PC-9 (cell line): ENCODE data around the gene FERMT3. TPM values are rescaled to one million over a fixed set of nuclear protein-coding genes. Genes with fewer than 3 reads are reported as not detected.

Experiments
- BruUV-seq: library from RNA; stranded (reverse); fragments of 400-500 nt; replicated peaks from 2 replicates; lab custom pipeline; 2021; lab: Mats Ljungman, UMichigan
- CTCF ChIA-PET: fragments of 300-600 bp; sonication (Branson Sonifier 250); formaldehyde crosslinking; loops from one replicate; lab custom pipeline; 2022; ENCODE audit warnings: antibody characterized with exemption; lab: Charles Lee
- POLR2A ChIA-PET: fragments of 300-600 bp; sonication (Branson Sonifier 250); formaldehyde crosslinking; loops from one replicate; lab custom pipeline; 2022; ENCODE audit warnings: antibody characterized with exemption; ENCODE audit not compliant: unreplicated experiment; lab: Charles Lee
- DNase-seq, 2 experiments: peaks; one replicate each; pipeline versions ENCODE4 v3.0.0 to v3.0.0-alpha.2; 2015 to 2022; ENCODE audit warnings: mixed read lengths in 1 of 2
- H2AFZ ChIP-seq: fragments of 200-600 bp; sonication (generic); 2 replicates; pipeline ENCODE4 v1.8.1; 2017; ENCODE audit warnings: antibody characterized with exemption
- H3F3A ChIP-seq: fragments of 200-600 bp; sonication (generic); 2 replicates; pipeline ENCODE4 v1.8.1; 2017; ENCODE audit warnings: antibody characterized with exemption, mild to moderate bottlenecking, low read depth; ENCODE audit not compliant: insufficient read depth
- H3K27ac ChIP-seq: fragments of 200-600 bp; sonication (generic); 2 replicates; pipeline ENCODE4 v1.6.1; 2016; ENCODE audit warnings: mixed run types
- H3K27me3 ChIP-seq: fragments of 200-600 bp; sonication (generic); 2 replicates; pipeline ENCODE4 v1.6.1; 2016; ENCODE audit warnings: low read depth, mixed run types; ENCODE audit not compliant: insufficient read depth
- H3K36me3 ChIP-seq: fragments of 200-600 bp; sonication (generic); 2 replicates; pipeline ENCODE4 v1.6.1; 2016; ENCODE audit warnings: low read depth, mixed run types
- H3K4me1 ChIP-seq: fragments of 200-600 bp; sonication (generic); replicated peaks from 2 replicates; pipeline ENCODE4 v1.6.1; 2016; ENCODE audit warnings: mixed run types; ENCODE audit not compliant: insufficient read depth
- H3K4me2 ChIP-seq: fragments of 200-600 bp; sonication (generic); 2 replicates; pipeline ENCODE4 v1.6.1; 2017; ENCODE audit warnings: mixed run types
- H3K4me3 ChIP-seq: fragments of 200-600 bp; sonication (generic); 2 replicates; pipeline ENCODE4 v1.6.1; 2016; ENCODE audit warnings: mixed run types
- H3K79me2 ChIP-seq: fragments of 200-600 bp; sonication (generic); 2 replicates; pipeline ENCODE4 v1.6.1; 2017; ENCODE audit warnings: low read depth, mixed run types
- H3K9me2 ChIP-seq: fragments of 200-600 bp; sonication (generic); 2 replicates; pipeline ENCODE4 v1.8.1; 2017; ENCODE audit warnings: mild to moderate bottlenecking; ENCODE audit not compliant: insufficient read depth
- H3K9me3 ChIP-seq: fragments of 200-600 bp; sonication (generic); 2 replicates; pipeline ENCODE4 v1.8.1; 2016; ENCODE audit warnings: low read depth; ENCODE audit not compliant: insufficient read depth
- H4K20me1 ChIP-seq: fragments of 200-600 bp; sonication (generic); 2 replicates; pipeline ENCODE4 v1.8.1; 2017; ENCODE audit not compliant: insufficient read depth
- EZH2 ChIP-seq: fragments of 200-600 bp; sonication (generic); IDR thresholded peaks from 2 replicates; pipeline ENCODE4 v1.8.0; 2017; ENCODE audit warnings: antibody characterized with exemption, low read depth
- intact Hi-C: fragments of 100-400 bp; cut with micrococcal nuclease; formaldehyde crosslinking; loops from one replicate; pipeline ENCODE4 v1.10.0; 2022; ENCODE audit not compliant: unreplicated experiment
- total RNA-seq: library from RNA; stranded (reverse); gene quantifications from 2 replicates; pipeline ENCODE4 v1.2.3, GENCODE V29; 2021
- TF ChIP-seq, protein P1 (sequence below): fragments of 200-600 bp; sonication (generic); conservative IDR thresholded peaks from 2 replicates; pipeline ENCODE4 v1.6.1; 2017; ENCODE audit warnings: mixed run types, antibody characterized with exemption, mild to moderate bottlenecking, moderate library complexity

FERMT3 gene
- total RNA-seq, 1 experiment from 2014 or later = 5.0 TPM

DNA sequence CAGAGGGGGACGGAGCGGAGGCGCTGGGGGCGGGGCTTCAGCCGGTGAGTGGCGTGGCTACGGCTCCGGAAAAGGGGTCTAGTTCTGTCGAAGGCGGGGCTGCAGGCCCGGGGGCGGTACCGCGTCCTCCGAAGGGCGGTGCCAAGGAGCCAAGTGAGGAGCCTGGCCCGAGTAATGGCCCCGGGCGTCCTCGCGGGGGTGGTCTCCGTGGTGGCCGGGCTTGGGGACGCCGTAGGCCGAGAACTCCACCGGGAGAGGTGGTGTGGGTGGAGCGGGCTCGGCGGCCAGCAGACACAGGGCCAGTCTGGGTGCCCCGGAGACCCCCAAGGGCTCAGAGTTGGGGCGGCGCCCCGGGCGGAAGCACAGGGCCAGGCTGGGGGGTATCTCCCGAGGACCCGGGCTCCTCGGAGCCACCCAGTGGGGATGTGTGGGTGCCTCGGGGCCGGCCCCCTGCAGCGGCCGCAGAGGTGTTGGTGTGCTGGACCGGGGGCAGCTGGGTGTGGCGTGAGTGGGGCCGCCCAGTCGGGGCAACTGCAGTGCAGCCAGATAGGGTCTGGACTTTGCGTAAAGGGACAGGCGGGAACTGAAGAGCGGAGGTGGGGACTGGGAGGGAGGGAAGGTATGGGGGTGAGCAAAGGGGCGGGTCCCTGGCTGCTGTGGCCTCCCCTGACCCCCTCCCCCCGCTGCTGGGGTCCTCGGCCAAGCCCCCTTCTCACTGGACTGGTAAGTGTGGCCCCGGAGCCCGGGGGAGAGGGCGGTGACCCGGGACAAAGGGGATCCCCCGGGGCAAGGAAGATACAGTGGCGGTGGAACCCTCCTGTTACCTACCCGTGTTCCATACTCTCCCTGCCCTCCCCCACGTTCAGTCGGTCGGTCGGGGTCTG is 35.2 kb downstream of the FERMT3 start:
- Histone ChIP-seq H3K9me2 (no peaks in the 10 kb centered on the region), H3K36me3 (peaks cover 10% of the 10 kb centered on the region), H3K9me3 (no peaks in the 10 kb centered on the region), H3K4me1 (peaks cover 43% of the 10 kb centered on the region), H3K27me3 (no peaks in the 10 kb centered on the region), H2AFZ (0 out of 2 replicates have a peak overlapping the region, but pooled peaks have one; percentile 30), H3K4me3 (peak overlapping the region; percentile 90), H3K4me2 (peak overlapping the region; percentile 72), H4K20me1 (0 out of 2 replicates have a peak, but pooled peaks cover 5% of the 10 kb centered on the region), H3K27ac (peak overlapping the region; percentile 36), H3K79me2 (peaks cover 45% of the 10 kb centered on the region), H3F3A (peaks cover 64% of the 10 kb centered on the region)
- ChIA-PET POLR2A (interaction anchor here (0.6 to 1.0 kb wide), 10 partner anchors 9 to 1618 kb away, joined by 3 to 17 read pairs (median 4); partner anchors contain the start of gene PRDX5), CTCF (interaction anchor here (0.6 to 1.5 kb wide), 4 partner anchors 30 to 614 kb away, joined by 3 to 11 read pairs (median 6); no protein-coding TSS in a partner anchor)
- intact Hi-C loops = loop anchor here (1.0 to 2.0 kb wide), 3 partner anchors 29 to 75 kb away; partner anchors contain the start of genes ESRRA and TRMT112
- TF ChIP-seq EZH2 = no peak
- no TSS peak for BruUV-seq
- peak; percentile 67 to 76 for DNase-seq

DNA sequence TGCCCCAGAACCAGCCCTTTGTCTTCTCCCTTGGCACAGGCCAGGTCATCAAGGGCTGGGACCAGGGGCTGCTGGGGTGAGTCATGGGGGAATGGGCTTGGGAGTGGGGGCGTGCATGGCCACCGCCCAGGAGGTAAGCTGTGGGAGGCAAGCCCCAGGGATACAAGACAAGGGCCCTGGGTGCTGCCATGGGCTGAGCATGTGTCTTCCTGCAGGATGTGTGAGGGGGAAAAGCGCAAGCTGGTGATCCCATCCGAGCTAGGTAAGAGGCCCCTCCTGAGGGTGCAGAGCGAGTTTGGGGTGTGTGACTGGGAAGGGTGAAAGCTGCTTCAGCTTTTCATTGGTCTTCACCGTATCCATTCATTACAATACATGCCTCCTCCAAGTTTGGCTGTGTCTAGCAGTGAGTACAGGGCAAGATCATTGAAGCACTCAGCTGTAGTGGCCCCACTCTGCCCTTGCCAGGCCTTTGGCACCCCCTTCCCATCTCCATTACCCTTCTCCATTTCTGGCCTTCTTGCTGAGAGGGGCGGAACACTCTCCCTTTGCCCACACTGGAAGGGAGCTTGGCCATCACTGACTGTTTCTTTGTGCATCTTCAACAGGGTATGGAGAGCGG is 36.8 kb downstream of the FERMT3 start:
- Histone ChIP-seq H3K27me3 (no peaks in the 10 kb centered on the region), H3K4me1 (peaks cover 44% of the 10 kb centered on the region), H3K79me2 (peaks cover 45% of the 10 kb centered on the region), H2AFZ (no peak overlapping the region), H3K36me3 (peaks cover 10% of the 10 kb centered on the region; the same call in 1 of the 2 replicates), H3K4me2 (peak overlapping the region; percentile 72), H3K9me2 (no peaks in the 10 kb centered on the region), H3K9me3 (no peaks in the 10 kb centered on the region), H4K20me1 (0 out of 2 replicates have a peak, but pooled peaks cover 5% of the 10 kb centered on the region), H3K27ac (no peak overlapping the region), H3F3A (peaks cover 71% of the 10 kb centered on the region), H3K4me3 (no peak overlapping the region)
- ChIA-PET CTCF (no interaction called here), POLR2A (no interaction called here)
- no peak for DNase-seq
- TSS peak; percentile 3 for BruUV-seq
- intact Hi-C loops = no loop called here
- TF ChIP-seq EZH2 = no peak
- TF ChIP-seq, protein P1, sequence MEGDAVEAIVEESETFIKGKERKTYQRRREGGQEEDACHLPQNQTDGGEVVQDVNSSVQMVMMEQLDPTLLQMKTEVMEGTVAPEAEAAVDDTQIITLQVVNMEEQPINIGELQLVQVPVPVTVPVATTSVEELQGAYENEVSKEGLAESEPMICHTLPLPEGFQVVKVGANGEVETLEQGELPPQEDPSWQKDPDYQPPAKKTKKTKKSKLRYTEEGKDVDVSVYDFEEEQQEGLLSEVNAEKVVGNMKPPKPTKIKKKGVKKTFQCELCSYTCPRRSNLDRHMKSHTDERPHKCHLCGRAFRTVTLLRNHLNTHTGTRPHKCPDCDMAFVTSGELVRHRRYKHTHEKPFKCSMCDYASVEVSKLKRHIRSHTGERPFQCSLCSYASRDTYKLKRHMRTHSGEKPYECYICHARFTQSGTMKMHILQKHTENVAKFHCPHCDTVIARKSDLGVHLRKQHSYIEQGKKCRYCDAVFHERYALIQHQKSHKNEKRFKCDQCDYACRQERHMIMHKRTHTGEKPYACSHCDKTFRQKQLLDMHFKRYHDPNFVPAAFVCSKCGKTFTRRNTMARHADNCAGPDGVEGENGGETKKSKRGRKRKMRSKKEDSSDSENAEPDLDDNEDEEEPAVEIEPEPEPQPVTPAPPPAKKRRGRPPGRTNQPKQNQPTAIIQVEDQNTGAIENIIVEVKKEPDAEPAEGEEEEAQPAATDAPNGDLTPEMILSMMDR = no peak

- H3K79me2 ChIP-seq = peaks cover 45% of the 10 kb centered on the region
- ChIA-PET CTCF (no interaction called here), POLR2A (no interaction called here)
- peaks cover 10% of the 10 kb centered on the region; the same call in 1 of the 2 replicates for H3K36me3 ChIP-seq
- BruUV-seq = no TSS peak
- H3F3A ChIP-seq = peaks cover 70% of the 10 kb centered on the region
- TF ChIP-seq EZH2 = no peak
- TF ChIP-seq, protein P1 = no peak
- H2AFZ ChIP-seq = no peak overlapping the region
- H3K9me3 ChIP-seq = no peaks in the 10 kb centered on the region
- H3K4me2 ChIP-seq = peak overlapping the region; percentile 27; the same call in 1 of the 2 replicates
- peaks cover 37% of the 10 kb centered on the region for H3K4me1 ChIP-seq
- no peak for DNase-seq
- H3K27ac ChIP-seq = no peak overlapping the region
- no peak overlapping the region for H3K4me3 ChIP-seq
- H4K20me1 ChIP-seq = 0 out of 2 replicates have a peak, but pooled peaks cover 5% of the 10 kb centered on the region
- no peaks in the 10 kb centered on the region for H3K27me3 ChIP-seq
- intact Hi-C loops = no loop called here
- no peaks in the 10 kb centered on the region for H3K9me2 ChIP-seq
These were observed 37.6 kb downstream of the FERMT3 start for GRCh38 chr11:64244107-64244506.
